Hepatocyte (in vitro differentiated cells): ENCODE measurements around the gene DNASE2. TPM values are rescaled to one million over a fixed set of nuclear protein-coding genes. Genes with fewer than 3 reads are reported as not detected.

Source experiments
- DNase-seq: peaks from one replicate; pipeline ENCODE4 v3.0.0-alpha.2; 2016; ENCODE audit warnings: low spot score
- H2AFZ ChIP-seq: fragments of 200-600 bp; sonication (generic); 2 replicates; pipeline ENCODE4 v1.6.0; 2016; ENCODE audit warnings: antibody characterized with exemption, mild to moderate bottlenecking
- H3K27ac ChIP-seq: fragments of 200-600 bp; sonication (generic); 2 replicates; pipeline ENCODE4 v1.5.1; 2016; ENCODE audit warnings: mild to moderate bottlenecking
- H3K27me3 ChIP-seq: fragments of 200-600 bp; sonication (generic); 2 replicates; pipeline ENCODE4 v1.6.1; 2016
- H3K36me3 ChIP-seq: fragments of 200-600 bp; sonication (generic); replicated peaks from 2 replicates; pipeline ENCODE4 v1.5.1; 2016; ENCODE audit warnings: low read depth; ENCODE audit not compliant: insufficient read depth
- H3K4me1 ChIP-seq: fragments of 200-600 bp; sonication (generic); 2 replicates; pipeline ENCODE4 v1.5.1; 2016; ENCODE audit warnings: mild to moderate bottlenecking, moderate library complexity; ENCODE audit not compliant: insufficient read depth
- H3K4me2 ChIP-seq: fragments of 200-600 bp; sonication (generic); 2 replicates; pipeline ENCODE4 v1.6.0; 2016
- H3K4me3 ChIP-seq: fragments of 200-600 bp; sonication (generic); 2 replicates; pipeline ENCODE4 v1.5.1; 2016; ENCODE audit warnings: mild to moderate bottlenecking
- H3K79me2 ChIP-seq: fragments of 200-600 bp; sonication (generic); 2 replicates; pipeline ENCODE4 v1.6.0; 2017; ENCODE audit warnings: mild to moderate bottlenecking
- H3K9me2 ChIP-seq: fragments of 200-600 bp; sonication (generic); replicated peaks from 2 replicates; pipeline ENCODE4 v1.6.0; 2017; ENCODE audit warnings: mild to moderate bottlenecking; ENCODE audit not compliant: insufficient read depth
- H3K9me3 ChIP-seq: fragments of 200-600 bp; sonication (generic); 2 replicates; pipeline ENCODE4 v1.5.1; 2016; ENCODE audit warnings: low read depth, mild to moderate bottlenecking
- H4K20me1 ChIP-seq: fragments of 200-600 bp; sonication (generic); 2 replicates; pipeline ENCODE4 v1.6.0; 2016; ENCODE audit warnings: mild to moderate bottlenecking; ENCODE audit not compliant: insufficient read depth, poor library complexity, severe bottlenecking
- EZH2 ChIP-seq: fragments of 200-600 bp; sonication (generic); IDR thresholded peaks from 2 replicates; pipeline ENCODE4 v1.6.1; 2016; ENCODE audit warnings: antibody characterized with exemption, mild to moderate bottlenecking, borderline replicate concordance
- EZH2phosphoT487 ChIP-seq: fragments of 200-600 bp; sonication (generic); IDR thresholded peaks from one replicate; pipeline ENCODE4 v1.6.1; 2018; ENCODE audit warnings: antibody characterized with exemption, mild to moderate bottlenecking, low read depth, moderate library complexity; ENCODE audit not compliant: unreplicated experiment, severe bottlenecking
- WGBS: methylation state at CpG from one replicate; pipeline ENCODE4 v1.1.6; 2016; ENCODE audit warnings: low lambda C conversion rate; ENCODE audit errors: missing lambda C conversion rate; 5-methylcytosine and 5-hydroxymethylcytosine counted together
- polyA plus RNA-seq: library from polyadenylated mRNA; unstranded; fragments of >200 nt; fragmentation: Nextera tagmentation; extraction: Ambion mirVana; gene quantifications from 2 replicates; pipeline ENCODE4 v1.2.1, GENCODE V29; 2016
- total RNA-seq: library from RNA; depleted of rRNA; stranded (reverse); fragments of >200 nt; gene quantifications from 2 replicates; pipeline ENCODE4 v1.2.3, GENCODE V29; 2014
- TF ChIP-seq, protein P1 (sequence below): fragments of 200-600 bp; sonication (generic); IDR thresholded peaks from 2 replicates; pipeline ENCODE4 v1.5.1; 2016; ENCODE audit warnings: antibody characterized with exemption, mild to moderate bottlenecking; ENCODE audit not compliant: poor library complexity

DNASE2 gene
- total and polyA plus RNA-seq, 2 experiments from 2014 or later = 25.7 to 41.3 TPM

DNA sequence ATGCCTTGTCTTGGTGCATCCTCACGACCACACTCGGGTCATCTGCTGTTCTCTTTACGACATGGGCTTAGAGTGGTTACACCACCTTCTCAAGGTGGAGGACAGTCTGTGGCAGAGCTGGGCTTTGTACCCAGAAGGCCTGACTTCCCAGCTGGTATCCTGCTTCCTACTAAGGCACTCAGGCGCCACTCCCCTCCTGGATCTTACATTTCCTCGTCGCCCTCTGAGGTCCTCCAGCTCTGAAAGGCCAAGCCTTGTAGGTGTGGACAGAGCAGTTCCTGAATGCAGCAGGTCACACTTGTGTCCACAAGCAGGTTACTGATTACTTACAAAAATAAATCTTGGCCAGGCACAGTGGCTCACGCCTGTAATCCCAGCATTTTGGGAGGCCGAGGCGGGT, 25.9 kb upstream of the DNASE2 start:
- Histone ChIP-seq H3K79me2 (no peaks in the 10 kb centered on the region), H2AFZ (no peak overlapping the region), H3K9me3 (no peaks in the 10 kb centered on the region), H3K4me2 (no peak overlapping the region), H3K27ac (no peak overlapping the region), H3K27me3 (no peaks in the 10 kb centered on the region), H3K36me3 (no peaks in the 10 kb centered on the region), H3K4me3 (no peak overlapping the region), H3K4me1 (peaks cover under 1% of the 10 kb centered on the region), H3K9me2 (no peaks in the 10 kb centered on the region), H4K20me1 (no peaks in the 10 kb centered on the region)
- no peak for TF ChIP-seq EZH2
- TF ChIP-seq EZH2phosphoT487 = no peak
- TF ChIP-seq, protein P1, sequence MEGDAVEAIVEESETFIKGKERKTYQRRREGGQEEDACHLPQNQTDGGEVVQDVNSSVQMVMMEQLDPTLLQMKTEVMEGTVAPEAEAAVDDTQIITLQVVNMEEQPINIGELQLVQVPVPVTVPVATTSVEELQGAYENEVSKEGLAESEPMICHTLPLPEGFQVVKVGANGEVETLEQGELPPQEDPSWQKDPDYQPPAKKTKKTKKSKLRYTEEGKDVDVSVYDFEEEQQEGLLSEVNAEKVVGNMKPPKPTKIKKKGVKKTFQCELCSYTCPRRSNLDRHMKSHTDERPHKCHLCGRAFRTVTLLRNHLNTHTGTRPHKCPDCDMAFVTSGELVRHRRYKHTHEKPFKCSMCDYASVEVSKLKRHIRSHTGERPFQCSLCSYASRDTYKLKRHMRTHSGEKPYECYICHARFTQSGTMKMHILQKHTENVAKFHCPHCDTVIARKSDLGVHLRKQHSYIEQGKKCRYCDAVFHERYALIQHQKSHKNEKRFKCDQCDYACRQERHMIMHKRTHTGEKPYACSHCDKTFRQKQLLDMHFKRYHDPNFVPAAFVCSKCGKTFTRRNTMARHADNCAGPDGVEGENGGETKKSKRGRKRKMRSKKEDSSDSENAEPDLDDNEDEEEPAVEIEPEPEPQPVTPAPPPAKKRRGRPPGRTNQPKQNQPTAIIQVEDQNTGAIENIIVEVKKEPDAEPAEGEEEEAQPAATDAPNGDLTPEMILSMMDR = no peak
- no peak for DNase-seq
- 77% methylated on average over 9 of the region's 9 CpGs for WGBS

DNA sequence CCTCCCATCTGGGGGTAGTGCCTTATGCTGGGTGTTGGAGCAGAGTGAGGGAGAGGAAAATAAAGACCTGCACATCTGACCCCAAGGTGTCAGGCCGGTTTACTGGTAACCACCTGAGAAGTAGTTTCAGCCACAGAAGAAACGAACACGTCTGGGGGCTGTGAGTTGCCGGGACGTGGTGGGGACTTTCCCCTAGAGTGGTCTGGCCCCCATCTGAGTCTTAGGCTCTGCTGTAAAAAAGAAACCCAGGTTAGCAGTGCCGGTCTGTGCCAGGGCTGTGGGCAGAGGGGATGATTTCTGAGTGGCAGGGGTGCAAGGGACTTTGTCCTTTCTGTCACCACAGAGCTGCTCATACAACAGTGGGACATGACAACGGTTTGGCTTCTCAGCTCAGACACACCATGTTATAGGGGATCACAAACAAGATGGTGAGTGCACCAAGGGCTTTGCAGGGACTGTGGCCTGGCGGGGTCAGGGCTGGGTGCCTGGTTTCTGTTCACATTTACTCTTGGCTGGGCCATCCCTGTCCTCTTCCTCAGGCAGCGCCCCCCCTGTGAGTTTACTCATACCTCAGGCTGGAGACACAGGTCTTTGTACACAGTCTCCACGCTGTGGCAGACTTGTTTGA, 18.8 kb upstream of the DNASE2 start:
- no peak overlapping the region for H3K27ac ChIP-seq
- no peak for DNase-seq
- H3K4me2 ChIP-seq = no peak overlapping the region
- H3K36me3 ChIP-seq = no peaks in the 10 kb centered on the region
- no peaks in the 10 kb centered on the region for H3K9me2 ChIP-seq
- no peaks in the 10 kb centered on the region for H3K9me3 ChIP-seq
- H3K27me3 ChIP-seq = no peaks in the 10 kb centered on the region
- WGBS = 93% methylated on average over 10 of the region's 10 CpGs
- H2AFZ ChIP-seq = no peak overlapping the region
- TF ChIP-seq, protein P1 = no peak
- TF ChIP-seq EZH2 (no peak), EZH2phosphoT487 (no peak)
- H3K4me1 ChIP-seq = no peaks in the 10 kb centered on the region
- H3K4me3 ChIP-seq = no peak overlapping the region
- H4K20me1 ChIP-seq = no peaks in the 10 kb centered on the region
- no peaks in the 10 kb centered on the region for H3K79me2 ChIP-seq

DNA sequence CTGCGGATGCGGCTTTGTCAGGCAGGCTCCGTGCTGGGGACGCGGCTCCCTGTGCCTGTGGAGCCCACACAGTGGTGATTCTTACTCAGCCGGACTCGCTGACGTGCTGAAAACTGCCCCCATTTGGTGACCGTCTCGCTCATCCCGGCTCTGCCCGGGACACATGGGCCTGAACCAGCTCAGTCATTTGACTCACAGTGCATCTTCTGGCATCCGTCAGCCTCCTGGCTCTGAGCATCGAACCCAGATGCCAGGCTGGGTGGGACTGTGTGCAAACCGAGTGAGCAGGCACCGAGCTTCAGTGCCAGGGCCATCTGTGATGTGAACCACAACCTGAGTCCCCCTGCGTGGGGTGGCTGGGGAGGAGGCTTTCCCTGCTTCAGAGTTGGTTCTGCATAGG, 15.2 kb upstream of the DNASE2 start:
- no peaks in the 10 kb centered on the region for H4K20me1 ChIP-seq
- H3K4me2 ChIP-seq = no peak overlapping the region
- WGBS = 97% methylated on average over 17 of the region's 17 CpGs
- DNase-seq = no peak
- no peak overlapping the region for H3K4me3 ChIP-seq
- TF ChIP-seq EZH2phosphoT487 (no peak), EZH2 (no peak)
- TF ChIP-seq, protein P1 = no peak
- H3K4me1 ChIP-seq = no peaks in the 10 kb centered on the region
- no peak overlapping the region for H2AFZ ChIP-seq
- H3K27me3 ChIP-seq = no peaks in the 10 kb centered on the region
- H3K36me3 ChIP-seq = no peaks in the 10 kb centered on the region
- H3K79me2 ChIP-seq = peaks cover 10% of the 10 kb centered on the region
- no peaks in the 10 kb centered on the region for H3K9me3 ChIP-seq
- H3K9me2 ChIP-seq = no peaks in the 10 kb centered on the region
- H3K27ac ChIP-seq = no peak overlapping the region
